ENCODE results near the gene ITGB2.
A peak's percentile ranks its signal among the peaks of the same experiment; 100 is the strongest.
"Not testable (repeated sequence)": the region's sequence is repeated elsewhere in the genome, so short reads cannot be mapped to it uniquely, and the experiment has no call there.

The ITGB2 gene

GRCh38 chr21:44940116-44940631 is 19.5 kb upstream of the ITGB2 start:
- no peak for DNase-seq

DNA sequence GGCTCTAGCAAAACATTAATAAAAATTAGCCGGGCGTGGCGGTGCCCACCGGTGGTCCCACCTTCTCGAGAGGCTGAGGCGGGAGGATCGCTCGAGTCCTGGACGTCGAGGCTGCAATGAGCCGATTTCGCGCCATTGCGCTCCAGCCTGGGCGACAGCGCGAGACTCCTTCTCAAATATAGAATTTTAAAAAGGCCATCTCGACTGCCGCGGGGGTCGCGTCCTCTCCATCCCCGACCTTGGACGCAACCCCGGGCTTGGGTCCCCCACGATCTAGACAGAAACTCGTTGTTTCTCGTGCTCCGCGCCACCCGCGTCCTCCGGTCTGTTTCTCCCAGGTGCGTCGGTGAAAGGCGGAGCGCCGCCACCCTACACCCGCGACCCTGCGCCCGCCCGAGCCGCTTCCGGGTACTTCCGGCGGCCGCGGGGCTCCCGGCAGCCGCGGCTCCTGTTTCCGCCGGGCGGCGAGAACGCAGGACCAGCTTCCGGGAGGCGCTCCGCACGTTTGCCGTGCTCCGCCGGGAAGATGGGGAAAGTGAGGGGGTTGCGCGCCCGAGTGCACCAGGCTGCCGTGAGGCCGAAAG is 18.9 kb upstream of the ITGB2 start, which contains the start of gene SLX9:
Gene SLX9, plus strand, starts transcription at position 498 of the 584 bp plus-strand sequence. Its CDS starts 29 bp downstream, at position 527.
- DNase-seq, result peak; percentile 59

GRCh38 chr21:44938772-44939531 is 18.3 kb upstream of the ITGB2 start:
- DNase-seq, result no peak

- no peak for DNase-seq
Observed at GRCh38 chr21:44935533-44935927, 14.8 kb upstream of the ITGB2 start.

DNA sequence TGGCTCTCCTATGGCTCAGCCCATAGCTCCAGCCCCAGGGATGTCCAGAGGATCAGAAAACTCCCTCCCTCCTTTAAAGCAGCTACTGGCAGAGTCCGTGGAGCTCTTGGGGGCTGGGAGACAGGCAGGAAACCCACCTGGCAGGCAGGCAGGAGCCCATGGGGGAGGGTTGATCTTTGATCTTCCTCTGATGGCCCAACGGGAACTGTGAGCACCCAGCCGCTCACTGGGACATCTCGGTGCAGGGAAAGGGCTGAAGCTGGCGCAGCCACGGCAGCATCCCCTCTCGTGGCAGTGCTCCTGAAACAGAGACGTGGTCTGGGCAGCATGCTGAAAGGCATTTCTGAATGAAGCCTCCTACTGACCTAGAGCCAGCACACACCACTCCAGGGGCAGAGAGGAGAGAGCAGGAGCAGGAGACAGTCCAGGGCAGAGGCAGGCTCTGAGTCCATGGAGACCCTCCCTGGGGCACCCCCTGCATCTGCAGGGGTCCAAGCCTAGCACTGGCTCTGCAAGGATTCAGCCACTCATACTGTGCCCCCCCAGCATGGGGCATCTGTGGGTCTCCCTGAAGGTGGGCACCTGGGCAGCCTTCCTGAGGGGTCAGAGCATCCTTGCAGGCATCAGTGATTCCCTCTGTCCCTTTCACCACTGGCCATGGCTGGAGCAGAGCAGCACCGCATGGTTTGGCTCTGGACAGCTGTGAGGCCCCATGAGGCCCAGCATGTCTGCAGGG is 14.3 kb upstream of the ITGB2 start:
- no peak for DNase-seq

GRCh38 chr21:44934276-44934675 is 13.6 kb upstream of the ITGB2 start:
- DNase-seq, result no peak

GRCh38 chr21:44933918-44934260 is 13.2 kb upstream of the ITGB2 start:
- DNase-seq, result no peak

DNA sequence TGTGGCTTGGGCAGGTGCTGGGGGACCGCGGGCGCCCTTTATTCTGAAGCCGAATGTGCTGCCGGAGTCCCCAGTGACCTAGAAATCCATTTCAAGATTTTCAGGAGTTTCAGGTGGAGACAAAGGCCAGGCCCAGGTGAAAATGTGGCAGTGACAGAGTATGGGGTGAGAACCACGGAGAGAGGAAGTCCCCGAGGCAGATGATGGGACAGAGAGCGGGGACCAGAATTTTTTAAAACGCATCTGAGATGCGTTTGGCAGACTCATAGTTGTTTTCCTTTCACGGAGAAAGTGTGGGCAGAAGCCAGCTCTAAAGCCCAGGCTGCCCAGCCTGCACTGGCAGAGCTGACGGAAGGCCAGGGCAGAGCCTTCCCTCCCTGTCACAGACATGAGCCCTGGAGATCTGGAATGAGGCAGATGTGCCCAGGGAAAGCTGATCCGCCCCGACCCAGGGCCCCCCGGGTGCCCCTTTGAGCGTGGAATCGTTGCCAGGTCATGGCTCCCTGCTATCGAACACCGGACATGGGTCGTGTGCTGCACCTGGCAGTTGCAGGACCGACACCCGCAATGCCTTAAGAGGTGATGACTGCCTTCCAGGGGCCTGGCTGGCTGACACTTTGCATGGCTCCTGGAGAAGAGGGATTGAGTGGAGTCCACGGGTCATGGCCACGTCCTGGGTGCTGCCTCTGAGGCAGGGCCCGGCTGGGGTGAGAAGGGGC is 12.7 kb upstream of the ITGB2 start:
- DNase-seq, result no peak

GRCh38 chr21:44932408-44933181 is 11.9 kb upstream of the ITGB2 start:
- DNase-seq, result no peak

DNA sequence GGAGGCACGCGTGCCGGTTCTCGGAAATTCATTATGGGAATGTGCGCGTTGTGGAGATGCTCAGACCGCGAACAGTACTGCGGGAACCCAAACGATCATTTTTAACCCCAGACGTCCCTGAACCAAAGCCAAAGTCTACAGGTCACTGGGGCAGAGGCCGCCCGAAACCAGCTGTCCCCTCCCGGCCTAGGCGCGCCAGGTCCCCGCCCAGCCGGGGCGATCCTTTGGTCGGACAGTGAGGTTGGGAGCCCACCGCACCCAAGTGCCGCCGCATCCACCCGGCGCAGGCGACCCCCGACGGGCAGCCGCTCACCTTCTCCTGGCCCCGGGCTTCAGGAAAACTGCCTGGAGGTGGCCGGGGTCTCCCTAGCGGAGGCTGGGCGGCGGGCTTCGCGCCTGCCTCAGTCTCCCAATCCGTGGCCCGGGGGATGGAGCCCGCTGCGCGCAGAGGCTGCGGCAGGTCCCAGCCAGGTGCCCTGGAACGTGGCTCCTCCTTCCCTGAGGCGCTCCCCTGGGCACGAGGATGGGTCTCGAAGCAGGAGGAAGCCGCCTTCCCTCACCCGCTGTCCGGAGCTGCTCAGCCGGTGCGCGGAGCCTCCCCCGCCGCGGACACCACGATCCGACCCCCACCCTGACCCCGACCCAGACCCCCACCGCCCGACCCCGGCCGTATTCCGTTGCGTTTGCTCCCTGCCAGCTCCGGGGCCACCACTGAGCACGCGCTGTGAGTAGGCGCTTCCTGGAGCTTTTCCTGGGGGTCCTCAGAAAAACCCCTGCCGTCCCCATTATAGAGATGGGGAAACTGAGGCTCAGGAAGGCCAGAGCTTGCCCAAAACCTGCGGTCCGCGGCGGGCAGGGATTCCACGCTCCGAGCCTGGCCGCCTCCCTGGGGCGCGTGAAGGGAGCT is 11.1 kb upstream of the ITGB2 start:
- DNase-seq, result no peak

DNA sequence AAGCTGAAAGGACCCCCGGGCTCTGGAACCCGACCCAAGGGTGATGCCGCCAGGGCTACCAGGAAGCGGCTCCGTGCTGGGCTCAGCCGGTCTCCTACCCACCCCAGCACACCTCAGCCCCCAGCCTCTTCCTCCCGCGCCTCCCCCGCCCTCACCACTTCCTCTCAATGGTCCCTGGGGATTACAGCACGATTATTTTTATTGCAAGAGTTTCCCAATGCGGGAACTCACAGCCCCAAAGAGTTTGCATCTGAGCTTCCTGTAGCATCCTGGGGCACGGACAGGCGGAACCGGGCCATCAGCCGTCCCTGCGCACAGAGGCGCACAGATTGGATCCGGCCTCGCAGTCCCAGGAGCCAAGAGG is 10.4 kb upstream of the ITGB2 start:
- no peak for DNase-seq

GRCh38 chr21:44930543-44930981 is 9.9 kb upstream of the ITGB2 start:
- DNase-seq, result no peak

DNA sequence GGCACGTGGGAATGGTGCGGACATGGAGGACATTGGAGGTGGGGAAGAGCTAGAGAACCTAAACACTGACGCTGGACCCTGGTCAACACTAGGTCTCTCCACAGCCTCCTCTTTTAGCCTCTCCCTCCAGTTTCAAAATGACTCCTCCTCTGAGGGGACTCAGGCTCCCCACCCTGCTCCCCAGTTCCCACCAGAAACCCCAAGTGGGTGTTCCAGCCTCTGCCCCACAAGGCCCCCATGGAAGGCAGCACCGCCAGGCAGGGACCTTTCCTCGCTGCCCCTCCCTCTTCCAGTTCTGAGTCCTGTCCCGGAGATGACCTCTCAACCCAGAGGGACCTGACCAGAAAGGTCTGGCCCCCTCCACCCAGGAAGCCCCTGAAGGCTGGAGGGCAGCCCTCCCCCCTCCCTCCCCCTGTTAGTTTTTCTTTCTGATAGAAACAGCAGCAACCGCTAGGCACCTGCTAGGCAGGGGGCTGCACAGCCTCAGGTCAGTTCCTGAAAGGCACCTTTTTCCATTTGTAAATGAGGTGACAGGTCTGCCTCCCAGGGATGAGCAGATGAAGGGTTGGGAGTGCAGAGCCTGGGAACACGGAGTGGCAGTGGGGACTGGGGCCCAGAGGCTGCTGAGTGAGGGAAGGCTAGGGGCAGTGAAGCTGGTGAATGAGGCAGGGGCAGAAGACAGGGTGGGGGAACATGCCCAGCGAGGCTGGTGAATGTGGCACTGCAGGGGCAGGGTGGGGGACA is 9.3 kb upstream of the ITGB2 start:
- DNase-seq, result no peak

GRCh38 chr21:44929242-44929798 is 8.6 kb upstream of the ITGB2 start:
- DNase-seq, result no peak

GRCh38 chr21:44928500-44929241 is 8.0 kb upstream of the ITGB2 start:
- DNase-seq, result not testable (repeated sequence)

- no peak for DNase-seq
Observed at GRCh38 chr21:44927587-44928461, 7.1 kb upstream of the ITGB2 start.

GRCh38 chr21:44927259-44927586 is 6.5 kb upstream of the ITGB2 start:
- DNase-seq, result no peak

- DNase-seq, result no peak
Observed at GRCh38 chr21:44926331-44927101, 5.8 kb upstream of the ITGB2 start.
